ENCODE results near the gene FOXK1.

The FOXK1 gene

DNA sequence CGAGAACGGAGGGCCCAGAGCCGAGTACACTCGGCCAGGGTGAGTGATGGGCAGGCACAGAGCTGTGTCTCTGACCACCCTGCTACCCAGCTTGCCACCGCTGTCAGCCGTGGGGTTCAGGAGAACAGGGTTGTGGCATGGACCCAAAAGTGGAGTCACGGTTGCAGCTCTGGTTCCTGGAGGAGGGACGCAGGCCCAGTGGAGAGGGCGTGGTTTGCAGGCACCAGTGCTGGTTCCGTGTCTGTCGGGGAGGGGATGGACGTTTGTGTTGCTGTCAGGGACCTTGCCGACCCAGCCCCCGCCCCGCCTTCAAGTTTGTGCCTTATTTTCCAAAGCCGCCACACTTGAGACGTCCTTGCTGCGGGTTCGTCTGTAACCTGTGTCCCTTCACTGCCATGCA, 48.2 kb downstream of the FOXK1 start:
- Histone ChIP-seq H3K9me3 (ENCODE audit: control insufficient read depth, insufficient read depth, low read length) (no peaks in the 10 kb centered on the region), H3K9ac (ENCODE audit: low read depth, low read length) (no peak overlapping the region)

DNA sequence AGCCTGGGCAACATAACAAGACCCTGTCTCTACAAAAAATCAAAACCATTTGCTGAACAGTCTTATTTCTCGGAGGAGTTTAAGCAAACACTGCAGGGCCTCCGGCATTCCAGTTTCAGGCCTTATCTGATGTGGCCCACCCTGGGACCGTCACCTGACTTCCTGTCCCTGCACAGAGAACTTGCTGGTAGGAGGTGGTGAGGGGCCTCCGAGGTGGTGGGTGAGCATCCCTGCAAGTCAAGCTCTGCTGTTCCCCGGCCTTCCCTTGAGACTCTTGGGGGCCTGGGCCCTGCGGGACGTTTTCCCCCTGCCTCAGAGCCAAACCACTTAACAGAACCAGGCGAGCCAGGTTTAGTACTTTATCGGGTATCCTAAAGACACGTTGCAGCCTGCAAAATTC, 48.9 kb downstream of the FOXK1 start:
- H3K9me3 ChIP-seq (ENCODE audit: control insufficient read depth, insufficient read depth, low read length): no peaks in the 10 kb centered on the region
- no peaks in the 10 kb centered on the region for H3K36me3 ChIP-seq (ENCODE audit: insufficient read depth, low read length)
- H3K9ac ChIP-seq (ENCODE audit: low read depth, low read length): no peak overlapping the region
- peaks cover 1% of the 10 kb centered on the region; the same call in 1 of the 2 replicates for H3K4me1 ChIP-seq (ENCODE audit: insufficient read depth, low read length)

More for the DNA sequence above, 48.2 kb downstream of the FOXK1 start:
- Histone ChIP-seq H3K36me3 (ENCODE audit: insufficient read depth, low read length) (no peaks in the 10 kb centered on the region), H3K4me1 (ENCODE audit: insufficient read depth, low read length) (peaks cover 6% of the 10 kb centered on the region; the same call in 1 of the 2 replicates)

DNA sequence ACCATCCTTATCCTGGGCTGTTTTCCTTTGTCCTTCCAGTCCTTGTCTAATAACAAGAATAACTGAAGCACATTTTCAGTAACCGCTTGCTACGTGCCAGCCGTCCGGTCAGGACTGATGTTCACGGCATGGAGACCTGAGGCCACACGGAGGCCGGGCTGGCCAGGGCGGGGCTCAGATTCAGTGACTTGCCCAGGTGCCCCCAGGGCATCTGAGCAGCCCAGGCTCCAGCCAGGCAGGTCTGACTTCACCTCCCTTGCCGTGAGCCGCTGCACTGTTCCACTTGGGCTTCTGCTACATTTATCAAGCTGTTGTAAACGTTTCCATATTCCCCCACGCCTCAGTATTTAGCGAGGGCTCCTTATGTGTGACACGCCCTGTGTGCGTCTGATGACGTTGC, 49.7 kb downstream of the FOXK1 start:
- Histone ChIP-seq H3K36me3 (ENCODE audit: insufficient read depth, low read length) (no peaks in the 10 kb centered on the region), H3K9ac (ENCODE audit: low read depth, low read length) (no peak overlapping the region)

DNA sequence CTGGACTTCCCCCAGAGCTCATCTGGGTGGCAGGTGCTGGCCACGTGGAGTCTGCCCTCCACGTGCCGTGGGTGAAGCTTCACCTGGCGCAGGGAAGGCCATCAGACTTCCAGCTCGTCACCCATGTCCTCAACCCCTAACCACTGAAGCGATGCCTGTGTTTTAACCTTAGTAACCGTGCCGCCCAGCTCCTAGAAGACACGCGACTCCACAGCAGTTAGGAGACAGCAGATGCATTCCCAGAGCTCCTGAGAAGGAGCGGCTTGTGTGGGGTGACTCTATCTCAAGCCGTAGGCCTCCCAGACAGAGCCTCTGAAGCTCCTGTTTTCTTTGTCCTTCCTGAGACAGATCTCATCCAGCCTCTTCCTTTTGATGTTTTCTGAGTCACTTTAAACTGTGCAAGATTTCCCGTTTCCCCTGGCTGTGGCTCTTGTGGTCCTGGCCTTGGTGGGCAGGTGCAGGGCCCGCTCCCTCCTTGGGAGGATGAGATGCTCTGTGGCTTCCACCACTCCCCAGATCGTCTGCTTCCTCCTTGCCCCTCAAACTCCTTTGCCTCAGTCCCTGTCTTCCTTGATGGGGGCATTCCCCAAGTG, 51.9 kb downstream of the FOXK1 start:
- Histone ChIP-seq H3K9ac (ENCODE audit: low read depth, low read length) (no peak overlapping the region), H3K4me1 (ENCODE audit: insufficient read depth, low read length) (peaks cover 5% of the 10 kb centered on the region; the same call in 1 of the 2 replicates), H3K9me3 (ENCODE audit: control insufficient read depth, insufficient read depth, low read length) (no peaks in the 10 kb centered on the region), H3K36me3 (ENCODE audit: insufficient read depth, low read length) (no peaks in the 10 kb centered on the region)

More for the DNA sequence above, 49.7 kb downstream of the FOXK1 start:
- no peaks in the 10 kb centered on the region for H3K9me3 ChIP-seq (ENCODE audit: control insufficient read depth, insufficient read depth, low read length)
- no peaks in the 10 kb centered on the region for H3K4me1 ChIP-seq (ENCODE audit: insufficient read depth, low read length)

DNA sequence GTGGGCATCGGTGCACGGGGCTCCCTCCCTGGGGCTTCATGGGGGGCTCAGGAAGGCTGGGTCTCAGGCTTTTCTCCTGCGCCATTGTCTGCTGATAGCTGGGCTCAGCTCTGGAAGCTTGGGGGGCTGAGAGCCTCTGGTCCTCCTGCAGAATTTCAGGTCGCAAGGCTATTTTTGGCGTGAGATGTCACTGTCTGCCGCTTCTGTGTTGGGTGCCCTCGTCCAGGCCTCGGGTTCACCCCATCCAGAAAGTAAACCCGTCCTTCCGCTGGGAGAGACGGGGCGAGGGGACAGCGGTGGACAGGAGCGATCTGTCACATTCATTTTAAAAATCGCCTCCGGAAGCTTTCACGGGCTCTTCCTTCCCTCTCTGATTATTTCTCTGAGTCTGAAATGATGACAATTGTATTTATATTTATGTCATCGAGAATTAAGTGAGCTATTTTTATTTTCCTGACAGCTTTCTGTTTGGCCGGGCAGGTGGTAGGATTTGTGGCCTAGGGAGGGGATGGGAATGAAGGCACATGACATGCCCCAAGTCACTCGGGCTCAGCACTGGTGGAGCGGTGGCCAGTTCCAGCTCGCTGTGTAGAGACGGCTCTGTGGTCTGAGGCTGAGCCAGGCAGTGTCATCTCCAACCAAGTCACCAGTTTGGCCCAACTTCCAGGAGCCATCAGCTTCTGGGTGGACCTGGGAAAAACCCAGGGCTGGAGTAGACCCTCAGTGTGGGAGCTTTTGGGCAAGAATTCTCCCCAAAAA, 52.7 kb downstream of the FOXK1 start:
- Histone ChIP-seq H3K36me3 (ENCODE audit: insufficient read depth, low read length) (no peaks in the 10 kb centered on the region), H3K4me1 (ENCODE audit: insufficient read depth, low read length) (peaks cover 10% of the 10 kb centered on the region; the same call in 1 of the 2 replicates), H3K9me3 (ENCODE audit: control insufficient read depth, insufficient read depth, low read length) (no peaks in the 10 kb centered on the region), H3K9ac (ENCODE audit: low read depth, low read length) (no peak overlapping the region)

DNA sequence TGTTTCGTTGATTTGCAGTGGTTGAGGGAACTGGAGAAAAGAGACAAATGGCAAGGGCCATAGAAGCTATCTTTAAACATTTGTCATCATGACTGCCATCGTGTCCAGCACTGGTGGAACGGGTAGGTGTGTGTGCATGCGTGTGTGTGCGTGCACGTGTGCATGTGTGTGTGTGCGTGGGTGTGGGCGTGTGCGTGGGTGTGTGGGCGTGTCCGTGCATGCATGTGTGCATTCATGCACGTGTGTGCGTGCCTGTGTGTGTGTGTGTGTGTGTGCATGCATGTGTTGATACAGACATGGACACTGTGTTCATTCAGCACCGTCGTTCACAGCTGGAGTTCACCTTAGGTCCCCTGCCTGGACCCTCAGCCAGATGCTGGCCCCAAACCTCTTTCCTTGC, 55.2 kb downstream of the FOXK1 start:
- H3K9ac ChIP-seq (ENCODE audit: low read depth, low read length): no peak overlapping the region
- H3K9me3 ChIP-seq (ENCODE audit: control insufficient read depth, insufficient read depth, low read length): no peaks in the 10 kb centered on the region
- no peaks in the 10 kb centered on the region for H3K36me3 ChIP-seq (ENCODE audit: insufficient read depth, low read length)
- peaks cover 10% of the 10 kb centered on the region; the same call in 1 of the 2 replicates for H3K4me1 ChIP-seq (ENCODE audit: insufficient read depth, low read length)

DNA sequence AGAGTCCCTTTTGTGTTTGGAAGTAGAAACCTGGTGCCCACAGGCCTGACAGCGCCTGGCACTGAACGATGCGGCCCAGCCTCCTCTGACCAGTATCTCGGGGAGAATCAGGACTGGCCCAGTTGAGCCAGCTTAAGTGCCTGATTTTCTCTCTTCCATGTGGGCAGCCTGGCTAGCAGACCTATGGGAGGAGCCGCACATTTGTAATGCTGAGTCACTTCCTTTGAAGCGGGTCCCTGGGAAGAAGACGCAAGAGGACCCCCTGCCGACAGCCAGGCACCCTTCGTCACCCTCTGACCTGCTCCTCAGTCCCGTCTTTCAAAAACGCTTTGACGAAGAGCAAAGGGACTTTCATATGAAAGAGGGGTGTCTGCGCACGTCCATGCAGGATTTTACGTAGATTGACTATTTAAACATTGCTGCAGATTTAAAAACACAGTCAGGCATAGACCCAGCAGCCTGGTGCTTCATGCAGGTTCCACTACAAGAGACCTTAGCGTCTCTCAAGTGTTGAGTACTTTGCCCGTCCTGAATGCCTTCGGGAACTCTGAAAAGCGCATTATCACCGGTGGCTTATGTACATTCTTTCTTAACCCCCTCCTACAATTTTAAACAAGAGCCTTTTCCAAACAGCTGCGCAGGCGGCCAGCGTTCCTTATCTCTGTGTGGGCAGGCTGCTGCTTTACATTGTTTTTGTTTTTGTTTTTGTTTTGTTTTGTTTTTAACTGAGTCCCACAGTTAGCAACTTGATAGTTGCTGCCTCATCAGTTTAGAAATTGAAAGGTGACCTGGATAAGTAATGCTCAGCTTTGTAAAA, 56.8 kb downstream of the FOXK1 start:
- Histone ChIP-seq H3K4me1 (ENCODE audit: insufficient read depth, low read length) (peaks cover 10% of the 10 kb centered on the region; the same call in 1 of the 2 replicates), H3K9me3 (ENCODE audit: control insufficient read depth, insufficient read depth, low read length) (no peaks in the 10 kb centered on the region), H3K9ac (ENCODE audit: low read depth, low read length) (peak overlapping the region; percentile 34; the same call in 1 of the 2 replicates), H3K36me3 (ENCODE audit: insufficient read depth, low read length) (no peaks in the 10 kb centered on the region)

DNA sequence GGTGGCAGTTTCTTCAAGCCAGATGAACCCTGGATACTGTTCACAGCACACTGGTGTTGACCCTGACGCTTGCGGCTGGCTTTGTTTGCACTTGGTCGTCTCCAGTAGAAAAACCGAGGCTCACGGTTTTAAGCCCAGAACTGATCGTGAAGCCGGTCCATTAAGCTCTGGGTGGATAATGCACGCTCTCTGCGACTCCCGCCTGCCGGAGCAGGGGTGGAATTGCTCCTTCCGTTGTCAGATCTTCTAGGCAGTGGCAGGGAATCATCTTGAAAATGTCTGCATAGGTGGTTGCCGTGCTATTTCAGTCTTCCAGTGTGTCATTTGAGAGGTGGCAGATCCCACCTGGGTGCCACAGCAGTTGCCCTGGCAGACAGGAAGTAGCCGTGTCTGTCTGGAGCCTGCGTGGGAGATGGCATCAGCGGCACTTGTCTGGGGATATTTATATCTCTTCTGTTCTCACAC, 57.5 kb downstream of the FOXK1 start:
- H3K36me3 ChIP-seq (ENCODE audit: insufficient read depth, low read length): no peaks in the 10 kb centered on the region
- H3K4me1 ChIP-seq (ENCODE audit: insufficient read depth, low read length): peaks cover 10% of the 10 kb centered on the region; the same call in 1 of the 2 replicates
- H3K9ac ChIP-seq (ENCODE audit: low read depth, low read length): no peak overlapping the region; the same call in 1 of the 2 replicates
- H3K9me3 ChIP-seq (ENCODE audit: control insufficient read depth, insufficient read depth, low read length): no peaks in the 10 kb centered on the region

DNA sequence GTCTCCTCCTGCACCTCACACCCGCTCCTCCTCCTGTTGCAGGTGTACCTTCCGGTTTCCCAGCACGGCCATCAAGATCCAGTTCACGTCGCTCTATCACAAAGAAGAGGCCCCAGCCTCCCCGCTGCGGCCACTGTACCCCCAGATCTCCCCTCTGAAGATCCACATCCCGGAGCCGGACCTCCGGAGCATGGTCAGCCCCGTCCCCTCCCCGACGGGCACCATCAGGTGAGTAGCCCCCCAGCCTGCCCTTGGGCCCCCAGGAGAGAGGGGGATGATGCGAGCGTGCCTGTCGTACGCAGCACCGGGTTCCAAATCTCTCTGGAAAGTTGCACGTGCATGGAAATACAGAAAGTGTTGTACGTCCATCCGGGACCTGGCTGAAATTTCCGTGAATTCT, 58.7 kb downstream of the FOXK1 start:
- Histone ChIP-seq H3K36me3 (ENCODE audit: insufficient read depth, low read length) (no peaks in the 10 kb centered on the region), H3K4me1 (ENCODE audit: insufficient read depth, low read length) (peaks cover 10% of the 10 kb centered on the region; the same call in 1 of the 2 replicates), H3K9ac (ENCODE audit: low read depth, low read length) (no peak overlapping the region), H3K9me3 (ENCODE audit: control insufficient read depth, insufficient read depth, low read length) (no peaks in the 10 kb centered on the region)

DNA sequence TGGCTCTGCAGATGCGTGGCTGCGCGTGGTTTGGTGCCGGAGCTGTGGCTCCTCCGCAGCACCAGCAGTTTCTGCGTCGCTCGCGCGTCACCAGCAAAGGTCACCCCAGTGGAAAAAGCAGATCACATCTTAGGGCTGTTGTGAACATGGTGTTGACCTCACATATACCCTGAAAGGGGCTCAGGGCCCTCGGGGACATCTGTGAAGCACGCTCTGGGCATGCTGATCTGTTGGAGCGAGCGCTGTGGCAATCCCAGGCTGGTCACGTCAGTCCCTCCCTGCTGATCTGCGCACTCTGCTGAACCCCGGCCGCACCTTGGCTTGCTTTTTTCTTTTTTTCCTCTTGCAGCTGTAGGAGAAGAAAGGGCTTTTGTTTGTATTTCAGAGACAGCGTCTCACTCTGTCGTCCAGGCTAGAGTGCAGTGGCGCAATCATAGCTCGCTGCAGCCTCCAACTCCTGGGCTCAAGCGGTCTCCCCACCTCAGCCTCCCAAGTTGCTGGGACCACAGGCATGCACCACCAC, 60.0 kb downstream of the FOXK1 start:
- H3K9ac ChIP-seq (ENCODE audit: low read depth, low read length): no peak overlapping the region
- H3K9me3 ChIP-seq (ENCODE audit: control insufficient read depth, insufficient read depth, low read length): no peaks in the 10 kb centered on the region
- H3K36me3 ChIP-seq (ENCODE audit: insufficient read depth, low read length): no peaks in the 10 kb centered on the region
- peaks cover 10% of the 10 kb centered on the region; the same call in 1 of the 2 replicates for H3K4me1 ChIP-seq (ENCODE audit: insufficient read depth, low read length)

DNA sequence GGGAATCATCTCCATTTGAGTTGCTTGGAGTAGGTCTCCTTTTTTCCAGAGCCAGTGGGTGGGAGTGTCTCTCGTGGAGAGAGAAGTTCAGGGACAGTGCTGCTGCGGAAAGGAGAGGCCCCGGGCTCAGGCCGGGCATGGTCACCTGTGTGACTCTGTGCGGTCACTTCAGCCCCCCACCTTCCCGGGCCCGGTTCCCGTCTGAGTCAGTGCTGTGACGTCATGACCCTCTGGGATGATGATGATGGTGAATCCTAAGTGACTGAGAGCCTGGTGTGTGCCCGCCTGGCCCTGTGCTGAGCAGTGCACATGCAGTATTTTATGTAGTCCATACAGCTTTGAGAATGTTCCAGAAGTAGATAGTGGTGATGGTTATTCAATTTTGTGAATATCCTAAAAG, 60.8 kb downstream of the FOXK1 start:
- no peak overlapping the region for H3K9ac ChIP-seq (ENCODE audit: low read depth, low read length)
- H3K36me3 ChIP-seq (ENCODE audit: insufficient read depth, low read length): no peaks in the 10 kb centered on the region
- H3K9me3 ChIP-seq (ENCODE audit: control insufficient read depth, insufficient read depth, low read length): no peaks in the 10 kb centered on the region
- peaks cover 10% of the 10 kb centered on the region; the same call in 1 of the 2 replicates for H3K4me1 ChIP-seq (ENCODE audit: insufficient read depth, low read length)

DNA sequence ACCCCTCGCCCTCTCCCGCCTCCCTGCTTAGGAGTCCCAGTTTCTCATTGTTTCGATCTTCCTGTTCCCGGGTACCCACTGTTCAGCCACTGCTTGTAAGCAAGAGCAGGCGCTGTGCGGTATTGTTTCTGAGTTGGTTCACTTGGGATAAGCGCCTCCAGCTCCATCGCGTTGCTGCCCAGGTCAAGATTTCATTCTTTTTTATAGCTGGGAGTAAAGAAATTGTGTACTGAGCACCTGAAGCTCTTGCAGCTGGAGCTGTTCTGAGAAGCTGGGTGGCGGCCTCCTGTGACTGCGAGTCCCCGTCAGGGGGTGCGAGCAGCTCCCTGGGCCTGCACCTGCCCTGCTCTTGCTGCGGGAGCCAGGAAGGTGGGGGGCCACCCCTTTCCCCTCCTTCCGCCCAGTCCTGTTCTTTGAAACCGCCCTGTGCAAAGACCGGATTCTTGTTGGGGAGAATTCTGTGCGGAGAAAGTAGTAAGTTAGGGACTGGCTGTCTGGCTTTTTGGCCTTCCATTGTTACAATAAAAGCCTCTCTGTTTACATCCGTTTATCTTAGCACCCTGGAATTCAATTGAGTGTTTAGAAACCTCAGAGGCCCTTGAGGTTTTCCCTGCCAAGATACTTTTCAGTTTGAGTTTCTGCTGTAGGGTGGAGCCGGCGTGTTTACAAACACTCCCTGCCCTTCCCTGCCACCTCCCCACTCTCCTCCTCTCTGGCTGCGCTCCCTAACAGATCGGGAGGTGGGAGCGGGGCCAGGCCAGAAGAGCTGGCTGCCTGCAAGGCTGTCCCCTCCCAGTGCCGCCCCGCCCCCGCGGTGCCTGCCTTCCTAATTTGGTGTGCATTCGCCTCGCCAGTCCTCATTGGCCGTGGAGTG, 62.5 kb downstream of the FOXK1 start:
- Histone ChIP-seq H3K36me3 (ENCODE audit: insufficient read depth, low read length) (no peaks in the 10 kb centered on the region), H3K9ac (ENCODE audit: low read depth, low read length) (peak overlapping the region; percentile 1; the same call in 1 of the 2 replicates), H3K9me3 (ENCODE audit: control insufficient read depth, insufficient read depth, low read length) (no peaks in the 10 kb centered on the region), H3K4me1 (ENCODE audit: insufficient read depth, low read length) (no peaks in the 10 kb centered on the region; the same call in 1 of the 2 replicates)

DNA sequence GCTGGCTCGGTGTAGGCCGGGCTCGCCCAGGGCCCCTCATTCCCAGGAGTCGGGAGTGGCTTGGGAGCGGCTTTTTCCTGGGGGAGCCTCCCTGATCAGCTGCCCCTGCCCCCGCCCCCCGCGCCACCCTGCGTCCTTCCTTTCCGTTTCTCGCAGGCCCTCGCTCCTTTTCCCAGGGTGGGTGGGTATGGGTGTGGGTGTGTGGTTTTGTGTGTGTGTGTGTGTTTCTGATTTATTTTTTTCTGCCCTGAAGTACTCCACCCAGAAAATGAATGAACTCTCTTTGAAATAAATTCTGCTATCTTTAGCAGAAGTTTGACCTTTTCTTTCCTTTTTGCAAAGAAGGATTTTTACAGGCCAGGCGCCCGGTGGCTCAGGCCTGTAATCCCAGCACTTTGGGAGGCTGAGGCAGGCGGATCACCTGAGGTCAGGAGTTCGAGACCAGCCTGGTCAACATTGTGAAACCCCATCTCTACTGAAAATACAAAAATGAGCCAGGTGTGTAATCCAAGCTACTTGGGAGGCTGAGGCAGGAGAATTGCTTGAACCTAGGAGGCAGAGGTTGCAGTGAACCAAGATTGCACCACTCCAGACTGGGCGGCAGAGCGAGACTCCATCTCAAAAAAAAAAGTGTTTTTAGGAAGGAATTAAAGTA, 63.3 kb downstream of the FOXK1 start:
- Histone ChIP-seq H3K36me3 (ENCODE audit: insufficient read depth, low read length) (no peaks in the 10 kb centered on the region), H3K9ac (ENCODE audit: low read depth, low read length) (peak overlapping the region; percentile 1; the same call in 1 of the 2 replicates), H3K9me3 (ENCODE audit: control insufficient read depth, insufficient read depth, low read length) (no peaks in the 10 kb centered on the region)

More for the DNA sequence above, 63.3 kb downstream of the FOXK1 start:
- H3K4me1 ChIP-seq (ENCODE audit: insufficient read depth, low read length): no peaks in the 10 kb centered on the region; the same call in 1 of the 2 replicates
